GM18867 (cell line): ENCODE data around the gene ZNF516.

Source experiments
- ATAC-seq: cut with Tn5 transposase; IDR thresholded peaks from one replicate; pipeline ENCODE4 v1.9.1; 2021; ENCODE audit warnings: mild to moderate bottlenecking, moderate library complexity; ENCODE audit not compliant: unreplicated experiment

ZNF516 gene

DNA sequence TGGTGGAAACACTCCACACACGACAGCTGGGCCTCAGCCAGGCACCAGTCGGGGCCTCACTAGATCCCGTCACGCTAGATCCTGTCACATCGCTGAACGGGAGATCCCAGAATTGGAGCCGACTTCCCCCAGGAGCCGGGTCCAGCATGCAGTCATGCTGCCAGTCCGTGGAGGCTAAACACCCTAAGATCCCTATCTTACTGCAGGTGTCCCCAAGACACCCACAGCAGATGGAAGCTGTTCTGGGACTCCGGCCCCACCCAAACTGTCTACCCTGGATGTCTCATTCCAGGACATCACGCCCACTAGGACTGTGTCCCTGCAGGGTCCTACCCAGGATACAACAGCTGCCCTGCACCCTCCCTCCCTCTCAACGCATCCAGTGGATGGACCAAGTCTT, 23.4 kb downstream of the ZNF516 start:
- no peak for ATAC-seq

DNA sequence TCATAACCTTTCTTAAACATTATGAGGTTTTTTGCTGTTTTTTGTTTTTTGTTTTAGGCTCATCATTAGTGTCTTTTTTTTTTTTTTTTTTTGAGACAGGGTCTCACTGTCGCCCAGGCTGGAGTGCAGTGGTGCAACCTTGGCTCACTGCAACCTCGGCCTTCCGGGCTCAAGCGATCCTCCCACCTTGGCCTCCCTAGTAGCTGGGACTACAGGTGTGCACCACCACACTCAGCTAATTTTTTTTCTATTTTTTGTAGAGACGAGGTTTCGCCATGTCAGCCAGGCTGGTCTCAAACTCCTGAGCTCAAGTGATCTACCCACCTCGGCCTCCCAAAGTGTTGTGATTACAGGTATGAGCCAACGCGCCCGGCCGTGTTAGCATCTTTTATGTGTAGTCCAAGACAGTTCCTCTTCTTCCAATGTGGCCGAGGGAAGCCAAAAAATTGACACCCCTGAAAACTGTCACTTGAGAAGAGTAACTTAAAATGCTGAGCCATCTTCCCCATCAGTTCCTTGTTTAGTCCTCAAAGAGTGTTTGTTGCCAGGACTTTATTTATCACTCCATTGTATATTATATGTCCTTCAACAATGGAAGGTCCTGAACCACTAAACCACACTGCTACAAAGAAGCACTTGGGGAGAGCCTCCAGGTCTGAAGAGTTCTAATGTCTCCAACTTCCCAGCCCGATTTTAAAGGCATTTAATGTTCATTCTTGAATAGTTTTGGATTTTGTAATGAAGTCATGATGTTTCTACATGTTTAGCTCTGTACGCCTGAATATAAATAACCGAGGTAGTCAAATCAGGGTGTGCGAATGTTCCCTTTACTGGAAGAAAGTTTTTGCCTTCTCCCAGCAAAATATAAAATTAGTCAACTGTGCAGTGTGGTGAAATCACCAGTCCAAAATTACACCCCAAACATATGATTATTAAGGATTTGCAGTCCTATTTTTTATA, 26.4 kb downstream of the ZNF516 start:
- no peak for ATAC-seq

DNA sequence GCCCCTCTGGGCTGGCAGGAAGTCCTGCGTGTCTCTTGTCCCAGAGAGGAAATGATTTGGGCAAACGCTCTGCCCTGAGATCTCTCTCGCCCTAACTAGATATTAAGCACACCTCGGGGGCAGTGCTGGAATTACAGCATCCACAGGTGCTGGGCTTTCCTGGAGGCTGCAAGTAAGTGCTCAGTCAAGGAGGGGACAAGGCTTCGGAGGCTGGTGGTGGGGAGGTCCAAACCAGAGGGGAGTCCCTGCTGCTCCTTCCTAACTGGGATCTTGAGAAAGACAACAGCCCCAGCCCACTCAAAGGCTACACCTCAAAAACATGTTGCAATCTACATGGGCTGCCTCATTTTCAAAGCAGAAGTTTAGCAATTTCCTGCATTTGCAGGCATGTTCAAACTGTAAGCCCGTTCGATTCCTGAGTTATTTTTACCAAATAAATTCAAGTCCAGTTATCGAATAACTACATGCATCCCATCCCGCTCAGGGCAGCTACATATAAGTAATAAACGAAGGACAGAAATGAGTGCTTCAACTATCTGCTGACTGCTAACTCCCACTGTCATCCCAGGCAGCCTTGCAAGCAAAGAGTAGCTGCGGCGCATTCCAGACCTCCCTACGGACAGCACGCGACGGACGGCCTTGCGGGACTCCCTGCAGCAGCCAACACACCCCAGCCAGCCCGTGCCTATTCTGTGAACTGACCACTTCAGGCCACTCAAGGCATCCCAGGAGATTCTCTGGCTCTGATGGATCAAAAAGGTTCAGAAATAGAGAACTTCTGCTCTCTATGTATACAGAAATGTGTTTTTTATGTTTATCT, 27.5 kb downstream of the ZNF516 start:
- ATAC-seq: no peak

GRCh38 chr18:76466410-76466991, 28.5 kb downstream of the ZNF516 start:
- no peak for ATAC-seq

DNA sequence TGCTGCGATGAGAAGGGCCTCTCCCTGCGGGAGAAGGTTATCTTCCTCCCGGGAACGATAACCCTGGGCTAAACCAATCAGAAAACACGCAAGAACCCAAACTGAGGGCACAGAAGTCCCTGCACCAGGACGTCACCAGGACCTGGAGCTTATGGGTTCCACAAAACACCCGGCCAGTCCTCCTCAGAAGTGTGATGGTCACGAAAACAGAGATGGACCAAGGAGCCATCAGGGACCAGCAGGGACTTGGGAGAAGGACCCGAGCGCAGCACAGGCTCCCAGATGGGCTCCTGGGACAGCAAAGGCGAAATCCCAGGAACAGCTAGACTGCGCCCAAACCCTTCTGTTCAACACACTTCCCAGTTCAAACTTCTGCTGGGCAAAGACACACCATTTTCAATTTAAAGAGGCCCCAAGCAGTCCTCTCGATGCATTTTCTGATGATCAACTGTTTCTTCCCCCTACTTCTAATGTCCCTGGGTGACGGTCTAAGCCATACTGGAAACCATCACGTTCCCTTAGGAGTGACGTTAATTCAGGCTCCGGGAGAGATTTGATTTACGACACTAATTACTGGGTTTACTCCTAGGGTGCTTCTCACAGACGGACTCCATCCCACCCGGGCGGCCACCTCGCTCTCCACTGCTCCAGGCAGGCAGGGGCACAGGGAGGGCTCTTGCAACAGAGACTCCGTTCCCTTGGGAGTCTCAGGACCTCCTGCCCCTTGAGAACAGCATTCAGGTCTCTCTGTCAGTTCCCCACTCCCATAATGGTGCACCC, 29.2 kb downstream of the ZNF516 start:
- no peak for ATAC-seq

- ATAC-seq: no peak
Observed at GRCh38 chr18:76464281-76465259, 30.5 kb downstream of the ZNF516 start.

DNA sequence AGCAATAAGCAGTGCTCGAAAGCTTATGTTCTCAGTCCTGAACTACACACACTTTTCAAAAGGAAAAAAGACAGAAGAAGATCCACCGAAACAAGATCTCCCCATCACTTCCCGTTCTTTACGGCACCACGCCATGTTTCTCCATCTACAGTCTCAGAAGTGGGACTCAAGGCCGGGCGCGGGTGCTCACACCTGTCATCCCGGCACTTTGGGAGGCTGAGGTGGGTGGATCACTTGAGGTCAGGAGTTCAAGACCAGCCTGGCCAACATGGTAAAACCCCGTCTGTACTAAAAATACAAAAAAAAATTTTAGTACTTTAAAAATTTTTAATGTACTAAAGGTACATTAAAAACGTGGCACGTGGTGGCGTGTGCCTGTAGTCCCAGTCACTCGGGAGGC, 31.2 kb downstream of the ZNF516 start:
- no peak for ATAC-seq

- no peak for ATAC-seq
Observed at GRCh38 chr18:76463358-76463757, 31.7 kb downstream of the ZNF516 start.

- no peak for ATAC-seq
Observed at GRCh38 chr18:76462326-76462694, 32.7 kb downstream of the ZNF516 start.

DNA sequence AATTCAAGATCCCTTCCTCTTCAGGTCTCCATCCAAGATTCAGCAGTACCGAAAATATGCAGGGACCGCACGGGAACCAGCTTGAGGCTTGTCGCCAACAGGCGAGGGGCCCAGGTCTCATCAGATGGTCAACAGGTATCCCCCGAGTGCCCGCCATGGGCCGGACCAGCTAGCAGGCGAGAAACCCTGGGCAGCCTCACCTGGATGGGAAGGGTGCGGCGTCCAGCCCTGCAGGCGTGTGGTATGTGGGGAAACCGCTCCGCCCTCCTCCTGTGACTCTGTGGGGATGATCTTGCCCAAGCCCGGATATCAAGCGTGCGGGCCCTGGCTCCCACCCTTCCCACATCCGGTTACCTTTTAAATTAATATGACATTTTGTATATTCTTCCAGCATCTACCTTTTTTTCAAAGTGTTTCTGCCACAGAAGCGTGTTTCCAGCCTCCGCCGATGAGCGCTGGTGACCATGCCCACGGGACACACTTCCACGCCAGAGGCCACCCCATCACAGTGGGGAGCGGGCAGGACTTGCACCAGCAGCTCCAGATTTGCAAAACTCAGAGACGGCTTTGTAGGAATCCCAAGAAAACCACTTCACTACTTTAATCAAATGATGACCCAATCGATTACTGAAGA, 33.2 kb downstream of the ZNF516 start:
- no peak for ATAC-seq

- ATAC-seq: no peak
Observed at GRCh38 chr18:76461148-76461547, 33.9 kb downstream of the ZNF516 start.

DNA sequence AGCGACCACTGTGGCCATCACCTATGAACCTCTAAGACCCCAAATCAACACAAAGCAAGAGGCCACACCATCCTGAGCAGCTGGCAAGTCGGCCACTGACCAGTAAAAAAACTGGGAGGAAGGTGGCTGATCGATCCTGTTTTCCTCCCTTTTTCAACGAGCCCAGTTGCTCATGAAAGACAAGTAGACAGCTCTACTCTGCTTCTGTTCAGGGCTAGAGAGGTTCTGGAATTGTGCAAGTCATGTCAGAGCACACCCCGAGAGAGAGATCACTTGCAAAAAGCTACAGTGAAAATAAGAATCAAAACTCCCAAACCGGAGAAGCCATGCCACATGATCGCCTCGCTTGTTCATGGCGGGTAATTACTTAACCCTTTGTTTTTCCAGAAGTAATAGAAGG, 34.6 kb downstream of the ZNF516 start:
- no peak for ATAC-seq

DNA sequence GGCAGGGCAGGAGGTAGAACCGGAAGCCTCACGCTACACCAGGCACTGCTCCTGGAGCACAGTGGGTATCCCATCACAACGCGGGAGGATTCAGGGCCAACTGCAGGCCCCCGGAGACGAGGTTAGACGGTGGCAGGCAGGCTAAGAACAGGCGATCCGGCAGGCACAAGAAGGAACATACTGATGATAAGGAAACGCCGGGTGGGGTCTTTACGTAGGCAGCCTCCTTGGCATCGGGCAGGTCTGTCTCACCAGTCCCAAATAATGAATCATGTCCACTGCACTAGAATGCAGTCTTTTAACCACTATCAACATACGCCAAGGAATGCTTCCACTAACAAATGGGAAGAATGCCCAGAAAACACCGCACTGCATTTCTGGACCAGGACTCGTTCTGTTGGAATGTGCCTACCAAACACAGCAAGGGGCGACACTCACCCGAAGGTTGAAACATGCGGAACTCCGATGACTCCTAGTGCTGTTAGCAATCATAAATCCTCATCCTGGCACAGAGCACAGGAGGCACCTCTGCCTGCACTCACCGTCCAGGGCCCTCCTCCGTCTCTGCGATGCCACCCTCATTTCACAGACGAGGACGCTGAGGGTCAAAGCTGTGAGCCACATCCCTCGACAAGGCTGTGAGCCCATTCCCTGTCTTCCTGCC, 35.2 kb downstream of the ZNF516 start:
- ATAC-seq: no peak

DNA sequence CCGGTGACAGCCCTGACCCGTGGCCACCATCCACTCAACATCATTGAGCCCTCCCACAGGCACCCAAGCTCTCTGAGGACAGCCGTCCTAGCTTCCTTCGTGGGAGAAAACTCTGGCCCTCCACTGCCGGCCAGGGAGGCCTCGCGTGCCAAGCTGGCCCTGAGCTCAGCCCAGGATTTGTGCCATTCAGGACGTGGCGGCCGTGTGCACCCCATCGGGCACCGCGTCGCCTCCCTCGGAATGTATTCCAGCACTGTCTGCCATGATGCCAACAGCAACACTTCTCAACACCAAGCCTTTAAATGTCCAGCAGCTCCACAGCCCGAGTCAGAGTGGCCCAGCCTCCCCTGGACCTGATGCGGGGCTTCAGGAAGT, 35.7 kb downstream of the ZNF516 start:
- no peak for ATAC-seq

DNA sequence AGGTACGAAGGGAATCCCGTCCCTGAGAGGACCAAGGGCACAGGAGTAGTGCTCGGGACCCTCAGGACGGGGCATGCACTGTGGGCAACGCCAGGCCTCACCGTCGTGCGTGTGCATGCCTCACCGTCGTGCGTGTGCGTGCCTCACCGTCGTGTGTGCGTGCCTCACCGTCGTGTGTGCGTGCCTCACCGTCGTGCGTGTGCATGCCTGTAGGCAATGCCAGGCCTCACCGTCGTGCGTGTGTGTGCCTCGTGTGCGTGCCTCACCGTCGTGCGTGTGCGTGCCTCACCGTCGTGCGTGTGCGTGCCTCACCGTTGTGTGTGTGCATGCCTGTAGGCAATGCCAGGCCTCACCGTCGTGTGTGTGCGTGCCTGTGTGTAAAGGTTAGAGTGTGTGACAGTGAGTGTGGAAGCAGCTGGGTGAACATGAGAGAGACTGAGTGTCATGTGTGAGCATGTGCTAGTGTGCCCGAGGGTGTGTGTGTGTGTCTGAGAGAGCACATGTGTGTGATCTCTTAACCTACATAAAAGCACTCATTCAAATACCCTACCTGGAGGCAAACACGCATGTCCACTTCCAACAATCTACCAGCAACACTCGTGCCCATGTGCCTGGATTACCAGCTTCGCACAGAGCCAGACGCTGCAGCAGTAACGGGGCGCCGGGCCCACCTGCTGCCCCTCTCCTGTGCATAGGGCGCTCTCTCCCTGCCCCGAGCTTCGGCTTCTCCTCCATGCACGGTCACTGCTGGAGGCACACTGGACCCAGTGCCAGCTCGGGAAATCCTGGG, 36.3 kb downstream of the ZNF516 start:
- ATAC-seq: no peak

DNA sequence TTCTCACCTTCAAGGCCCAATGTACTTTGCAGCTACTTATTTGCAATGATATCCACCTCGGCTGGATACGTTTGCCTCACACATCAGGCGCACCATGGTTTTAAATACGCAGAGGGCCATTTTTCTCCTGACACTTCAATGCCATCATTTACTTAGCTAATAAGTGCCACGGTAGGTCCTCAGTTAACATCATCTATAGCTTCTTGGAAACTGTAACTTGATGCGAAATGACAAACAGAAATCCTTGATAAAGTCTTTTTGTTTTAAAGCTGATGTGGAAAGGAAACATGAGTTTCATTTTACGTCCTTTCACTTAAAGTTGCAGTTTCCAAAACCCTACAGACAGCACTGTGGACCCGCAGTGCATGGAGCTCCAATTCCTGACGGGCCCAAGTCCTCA, 37.1 kb downstream of the ZNF516 start:
- no peak for ATAC-seq

DNA sequence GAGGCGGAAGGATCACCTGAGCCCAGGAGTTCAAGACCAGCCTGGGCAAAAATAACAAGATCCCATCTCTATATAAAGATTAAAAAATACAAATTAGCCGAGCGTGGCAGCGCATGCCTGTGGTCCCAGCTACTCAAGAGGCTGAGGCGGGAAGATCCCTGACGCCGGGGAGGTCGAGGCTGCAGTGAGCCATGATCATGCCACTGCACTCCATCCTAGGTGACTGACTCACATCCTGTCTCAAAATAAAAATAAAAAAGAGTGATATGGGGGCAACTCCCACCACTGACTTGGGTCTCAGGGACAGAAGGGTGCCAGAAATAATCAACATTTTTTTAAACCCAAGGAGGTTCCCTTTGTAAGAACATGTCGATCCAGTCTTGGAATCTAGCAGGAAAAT, 37.6 kb downstream of the ZNF516 start:
- ATAC-seq: no peak

- peak; percentile 41 for ATAC-seq
Observed at GRCh38 chr18:76456823-76457222, 38.2 kb downstream of the ZNF516 start.
